ENCODE results near the gene KRTAP20-1.

Gene KRTAP20-1

GRCh38 chr21:30646904-30647414 lies 30.7 kb downstream of the KRTAP20-1 start:
- DNase-seq (ENCODE audit: low read depth in 2 of 2), result no peak

DNA sequence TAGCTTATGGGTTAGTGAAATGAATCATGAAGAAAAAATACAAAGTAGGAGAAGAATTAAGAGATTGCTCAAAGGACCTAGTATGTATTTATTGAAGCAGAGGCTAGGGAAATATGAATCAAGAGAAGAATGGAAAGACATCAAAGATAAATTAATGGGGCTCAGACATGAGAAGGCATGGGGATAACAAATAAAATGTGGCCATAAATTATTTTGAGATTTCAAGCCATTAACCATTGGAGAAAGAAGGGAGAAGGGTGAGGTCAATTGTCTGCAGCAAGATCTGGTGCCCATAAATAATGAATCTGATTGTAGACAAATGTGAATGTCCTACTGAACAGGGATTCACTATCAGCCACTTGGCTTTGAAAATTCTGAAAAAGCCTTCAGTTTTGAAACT lies 36.7 kb downstream of the KRTAP20-1 start:
- DNase-seq (ENCODE audit: low read depth in 2 of 2), result no peak
